Measurements from ENCODE around the gene CXorf38.

Gene CXorf38

DNA sequence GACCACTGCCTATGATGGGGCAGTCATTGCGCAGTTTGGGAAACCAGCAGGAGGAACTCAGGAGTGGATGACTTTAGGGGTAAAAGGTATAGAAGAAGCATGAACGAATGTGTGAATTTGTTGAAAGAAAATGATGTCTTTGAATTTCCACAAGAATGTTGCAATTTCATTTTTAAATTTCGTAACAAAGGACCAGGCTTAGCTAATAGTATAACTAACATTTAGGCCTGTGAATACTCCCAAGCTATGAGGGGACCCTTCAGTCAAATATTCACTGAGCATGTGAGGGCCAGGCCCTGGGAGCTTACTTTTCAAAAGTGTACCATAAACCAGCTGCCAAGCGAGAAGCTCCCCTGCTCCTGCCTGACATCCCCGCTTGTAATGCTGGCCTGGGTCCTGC is 18.9 kb downstream of the CXorf38 start:
- TF ChIP-seq GABPA (IDR thresholded peaks at IDR 0.05; ENCODE audit: low read depth) (no peak), POLR2AphosphoS5 (IDR thresholded peaks at IDR 0.05; ENCODE audit: low read depth) (no peak)
- TF ChIP-seq, protein P1, sequence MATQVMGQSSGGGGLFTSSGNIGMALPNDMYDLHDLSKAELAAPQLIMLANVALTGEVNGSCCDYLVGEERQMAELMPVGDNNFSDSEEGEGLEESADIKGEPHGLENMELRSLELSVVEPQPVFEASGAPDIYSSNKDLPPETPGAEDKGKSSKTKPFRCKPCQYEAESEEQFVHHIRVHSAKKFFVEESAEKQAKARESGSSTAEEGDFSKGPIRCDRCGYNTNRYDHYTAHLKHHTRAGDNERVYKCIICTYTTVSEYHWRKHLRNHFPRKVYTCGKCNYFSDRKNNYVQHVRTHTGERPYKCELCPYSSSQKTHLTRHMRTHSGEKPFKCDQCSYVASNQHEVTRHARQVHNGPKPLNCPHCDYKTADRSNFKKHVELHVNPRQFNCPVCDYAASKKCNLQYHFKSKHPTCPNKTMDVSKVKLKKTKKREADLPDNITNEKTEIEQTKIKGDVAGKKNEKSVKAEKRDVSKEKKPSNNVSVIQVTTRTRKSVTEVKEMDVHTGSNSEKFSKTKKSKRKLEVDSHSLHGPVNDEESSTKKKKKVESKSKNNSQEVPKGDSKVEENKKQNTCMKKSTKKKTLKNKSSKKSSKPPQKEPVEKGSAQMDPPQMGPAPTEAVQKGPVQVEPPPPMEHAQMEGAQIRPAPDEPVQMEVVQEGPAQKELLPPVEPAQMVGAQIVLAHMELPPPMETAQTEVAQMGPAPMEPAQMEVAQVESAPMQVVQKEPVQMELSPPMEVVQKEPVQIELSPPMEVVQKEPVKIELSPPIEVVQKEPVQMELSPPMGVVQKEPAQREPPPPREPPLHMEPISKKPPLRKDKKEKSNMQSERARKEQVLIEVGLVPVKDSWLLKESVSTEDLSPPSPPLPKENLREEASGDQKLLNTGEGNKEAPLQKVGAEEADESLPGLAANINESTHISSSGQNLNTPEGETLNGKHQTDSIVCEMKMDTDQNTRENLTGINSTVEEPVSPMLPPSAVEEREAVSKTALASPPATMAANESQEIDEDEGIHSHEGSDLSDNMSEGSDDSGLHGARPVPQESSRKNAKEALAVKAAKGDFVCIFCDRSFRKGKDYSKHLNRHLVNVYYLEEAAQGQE (IDR thresholded peaks at IDR 0.05; ENCODE audit: insufficient replicate concordance, low read depth), result no peak
- H3K4me3 ChIP-seq (replicated peaks; ENCODE audit: insufficient read depth, low read length), result no peak overlapping the region
- H3K27me3 ChIP-seq (ENCODE audit: insufficient read depth, poor library complexity, severe bottlenecking), result no peaks in the 10 kb centered on the region
- H3K27ac ChIP-seq (replicated peaks), result no peak overlapping the region
- DNase-seq (ENCODE audit: low read depth in 1 of 2, low spot score in 1 of 2), result no peak

DNA sequence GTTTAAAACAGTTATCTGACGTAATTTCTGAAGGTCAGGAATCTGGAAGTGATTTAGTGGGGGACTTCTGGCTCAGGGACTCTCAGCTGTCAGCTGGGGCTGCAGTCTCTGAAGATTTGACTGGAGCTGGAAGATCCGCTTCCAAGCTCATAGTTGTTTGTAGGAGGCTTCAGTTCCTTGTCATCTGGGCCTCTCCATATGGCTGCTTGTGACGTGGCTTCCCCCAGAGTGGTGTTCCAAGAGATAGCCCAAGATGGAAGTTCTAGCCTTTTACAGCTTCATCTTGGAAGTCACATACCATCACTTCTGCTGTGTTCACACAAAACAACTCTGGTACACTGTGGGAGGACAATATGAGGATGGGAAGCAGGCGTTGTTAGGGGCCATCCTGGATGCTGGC is 22.1 kb downstream of the CXorf38 start:
- no peak overlapping the region for H3K27ac ChIP-seq (replicated peaks)
- DNase-seq (ENCODE audit: low read depth in 1 of 2, low spot score in 1 of 2), result no peak
- H3K4me3 ChIP-seq (replicated peaks; ENCODE audit: insufficient read depth, low read length), result no peak overlapping the region
- no peaks in the 10 kb centered on the region for H3K27me3 ChIP-seq (ENCODE audit: insufficient read depth, poor library complexity, severe bottlenecking)
- TF ChIP-seq, protein P1 (IDR thresholded peaks at IDR 0.05; ENCODE audit: insufficient replicate concordance, low read depth), result no peak
- TF ChIP-seq SPI1 (IDR thresholded peaks at IDR 0.05; ENCODE audit: borderline replicate concordance, low read depth), result no peak
- TF ChIP-seq, protein P2, sequence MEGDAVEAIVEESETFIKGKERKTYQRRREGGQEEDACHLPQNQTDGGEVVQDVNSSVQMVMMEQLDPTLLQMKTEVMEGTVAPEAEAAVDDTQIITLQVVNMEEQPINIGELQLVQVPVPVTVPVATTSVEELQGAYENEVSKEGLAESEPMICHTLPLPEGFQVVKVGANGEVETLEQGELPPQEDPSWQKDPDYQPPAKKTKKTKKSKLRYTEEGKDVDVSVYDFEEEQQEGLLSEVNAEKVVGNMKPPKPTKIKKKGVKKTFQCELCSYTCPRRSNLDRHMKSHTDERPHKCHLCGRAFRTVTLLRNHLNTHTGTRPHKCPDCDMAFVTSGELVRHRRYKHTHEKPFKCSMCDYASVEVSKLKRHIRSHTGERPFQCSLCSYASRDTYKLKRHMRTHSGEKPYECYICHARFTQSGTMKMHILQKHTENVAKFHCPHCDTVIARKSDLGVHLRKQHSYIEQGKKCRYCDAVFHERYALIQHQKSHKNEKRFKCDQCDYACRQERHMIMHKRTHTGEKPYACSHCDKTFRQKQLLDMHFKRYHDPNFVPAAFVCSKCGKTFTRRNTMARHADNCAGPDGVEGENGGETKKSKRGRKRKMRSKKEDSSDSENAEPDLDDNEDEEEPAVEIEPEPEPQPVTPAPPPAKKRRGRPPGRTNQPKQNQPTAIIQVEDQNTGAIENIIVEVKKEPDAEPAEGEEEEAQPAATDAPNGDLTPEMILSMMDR (IDR thresholded peaks at IDR 0.05; ENCODE audit: insufficient read depth, low read length), result no peak
- no peak for TF ChIP-seq POLR2AphosphoS5 (IDR thresholded peaks at IDR 0.05; ENCODE audit: low read depth)
- no peak for TF ChIP-seq GABPA (IDR thresholded peaks at IDR 0.05; ENCODE audit: low read depth)

- no peaks in the 10 kb centered on the region for H3K27me3 ChIP-seq (ENCODE audit: insufficient read depth, poor library complexity, severe bottlenecking)
- TF ChIP-seq, protein P2 (IDR thresholded peaks at IDR 0.05; ENCODE audit: insufficient read depth, low read length), result no peak
- no peak for TF ChIP-seq SPI1 (IDR thresholded peaks at IDR 0.05; ENCODE audit: borderline replicate concordance, low read depth)
- no peak for DNase-seq (ENCODE audit: low read depth in 1 of 2, low spot score in 1 of 2)
- H3K27ac ChIP-seq (replicated peaks), result no peak overlapping the region
- no peak overlapping the region for H3K4me3 ChIP-seq (replicated peaks; ENCODE audit: insufficient read depth, low read length)
Observed at GRCh38 chrX:40623665-40624064, 23.7 kb downstream of the CXorf38 start.

DNA sequence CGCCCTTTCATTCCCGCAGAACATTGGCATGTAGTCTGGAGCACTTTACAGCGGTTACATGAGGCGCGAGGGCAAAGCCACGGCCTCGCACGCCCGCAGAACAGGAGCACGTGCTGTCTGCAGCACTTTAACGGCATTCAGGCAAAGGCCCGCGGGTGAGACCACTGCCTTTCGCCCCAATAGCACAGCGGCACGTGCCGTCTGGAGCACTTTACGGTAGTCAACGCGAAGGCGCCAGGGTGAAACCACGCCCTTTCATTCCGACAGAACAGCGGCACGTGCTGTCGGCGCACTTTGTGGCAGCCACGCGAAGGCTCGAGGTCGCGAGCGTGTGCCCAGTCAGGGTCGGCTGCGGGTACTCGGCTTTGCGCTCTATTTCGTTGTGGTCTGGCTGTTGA is 24.2 kb downstream of the CXorf38 start, which contains the start of gene MPC1L:
TSS of gene MPC1L (plus strand) at position 290 of the 398 bp plus-strand sequence. CDS start 138 bp downstream, outside the sequence.
- no peak within 1 kb of the TSS for H3K27ac ChIP-seq (replicated peaks)
- DNase-seq (ENCODE audit: low read depth in 1 of 2, low spot score in 1 of 2), result no peak
- no peaks in the 10 kb centered on the region for H3K27me3 ChIP-seq (ENCODE audit: insufficient read depth, poor library complexity, severe bottlenecking)
- TF ChIP-seq, protein P2 (IDR thresholded peaks at IDR 0.05; ENCODE audit: insufficient read depth, low read length), result no peak
- TF ChIP-seq SPI1 (IDR thresholded peaks at IDR 0.05; ENCODE audit: borderline replicate concordance, low read depth) (no peak), POLR2AphosphoS5 (IDR thresholded peaks at IDR 0.05; ENCODE audit: low read depth) (no peak), GABPA (IDR thresholded peaks at IDR 0.05; ENCODE audit: low read depth) (no peak)
- TF ChIP-seq, protein P1 (IDR thresholded peaks at IDR 0.05; ENCODE audit: insufficient replicate concordance, low read depth), result no peak
- H3K4me3 ChIP-seq (replicated peaks; ENCODE audit: insufficient read depth, low read length), result no peak within 1 kb of the TSS

Measured in HL-60 (cell line).